ENCODE measurements around the gene FOSL2.
"Not testable (repeated sequence)": the region's sequence is repeated elsewhere in the genome, so short reads cannot be mapped to it uniquely, and the experiment has no call there.

FOSL2 gene

DNA sequence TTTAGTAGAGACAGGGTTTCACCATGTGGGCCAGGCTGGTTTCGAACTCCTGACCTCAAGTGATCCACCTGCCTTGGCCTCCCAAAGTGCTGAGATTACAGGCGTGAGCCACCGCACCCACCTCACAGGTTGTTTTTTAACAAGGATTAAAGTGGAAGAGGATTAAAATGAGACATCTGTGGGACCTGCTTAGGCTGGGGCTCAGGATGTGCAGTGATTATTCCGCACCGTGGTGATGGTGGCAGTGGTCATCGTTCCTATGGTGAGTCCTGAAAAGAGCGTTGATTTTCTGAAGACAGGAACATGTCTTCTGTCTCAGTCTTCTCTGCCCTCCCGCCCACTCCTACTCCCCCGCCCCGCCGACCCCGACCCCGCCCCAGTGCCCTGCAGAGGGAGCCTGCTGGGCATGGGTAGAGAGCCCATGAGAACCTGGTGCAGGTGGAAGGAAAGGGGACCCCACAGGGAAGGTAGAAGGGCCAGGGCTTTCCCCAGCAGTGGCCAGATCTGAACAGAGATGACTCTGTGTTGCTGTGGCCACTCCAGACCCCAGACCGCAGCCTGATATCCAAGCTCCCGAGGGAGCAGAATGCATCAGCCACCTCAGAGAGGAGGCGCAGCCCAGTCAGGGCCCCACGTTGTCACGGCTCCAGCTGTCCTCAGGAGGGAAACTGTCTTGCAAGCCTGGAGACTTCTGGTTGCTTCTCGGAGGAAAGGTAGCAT is 34.5 kb upstream of the FOSL2 start:
- DNase-seq = no peak

DNA sequence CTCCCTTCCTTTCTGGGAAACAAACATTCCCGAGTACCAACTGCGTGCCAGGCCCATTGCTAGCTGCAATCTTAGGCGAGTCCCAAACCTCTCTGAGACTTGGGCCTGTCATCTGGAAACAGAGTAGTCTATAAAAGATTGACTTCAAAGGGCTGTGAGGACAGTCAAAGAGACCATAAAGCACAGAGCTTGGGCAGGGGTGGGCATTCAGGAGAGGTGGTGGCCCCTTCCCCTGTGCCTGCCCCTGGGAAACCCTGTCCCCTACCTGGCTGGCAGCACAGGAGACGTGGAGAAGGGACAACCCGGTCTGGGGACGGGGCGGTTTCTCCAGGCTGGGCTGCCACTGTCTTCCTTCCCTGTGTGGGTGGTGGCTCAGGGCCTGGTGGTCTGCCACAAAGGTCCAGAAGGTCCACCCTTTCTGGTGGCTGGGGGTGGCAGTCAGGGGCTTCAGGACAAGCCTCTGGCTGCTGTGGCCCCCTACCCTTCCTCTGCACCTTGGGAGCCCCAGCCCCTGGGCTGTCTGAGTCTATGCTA is 33.9 kb upstream of the FOSL2 start:
- no peak for DNase-seq

DNA sequence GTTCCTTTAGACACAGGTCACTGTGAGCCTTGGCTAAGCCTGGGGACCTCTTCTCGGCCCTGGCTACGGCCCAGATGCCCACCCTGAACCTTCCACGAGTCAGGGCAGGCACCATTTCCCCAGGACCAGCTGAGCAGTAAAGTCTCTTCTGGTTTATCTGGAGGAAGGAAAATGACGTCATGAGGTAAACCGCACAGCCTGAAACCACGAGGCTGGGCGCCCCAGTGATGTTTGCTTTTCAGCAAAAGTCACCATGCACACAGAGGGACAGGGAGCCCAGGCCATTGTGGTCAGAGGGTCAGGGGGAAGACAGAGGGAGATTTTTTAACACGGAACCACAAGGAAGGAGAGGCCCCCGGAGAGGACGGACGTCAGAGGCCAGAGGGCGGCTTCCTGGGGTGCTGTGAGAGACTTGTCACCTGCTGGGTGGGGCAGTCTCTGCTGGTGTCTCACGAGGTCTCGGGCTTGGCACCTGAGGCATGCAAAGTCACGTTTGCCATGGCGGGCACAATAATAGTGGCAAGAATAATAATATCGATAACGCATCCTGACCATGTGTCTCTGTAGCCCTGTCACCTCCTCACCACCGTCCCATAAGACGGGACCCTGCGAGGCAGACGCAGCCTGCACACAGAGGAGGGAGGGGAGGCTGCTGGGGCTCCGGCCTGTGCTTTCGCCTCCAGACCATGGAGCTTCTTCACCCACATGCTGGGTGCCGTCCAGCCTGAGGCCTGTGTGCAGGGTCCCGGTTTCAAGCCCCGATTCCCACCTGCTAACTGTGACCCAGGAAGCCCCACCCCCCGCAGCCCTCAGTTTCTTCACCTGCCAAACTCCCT is 33.2 kb upstream of the FOSL2 start:
- DNase-seq = no peak

DNA sequence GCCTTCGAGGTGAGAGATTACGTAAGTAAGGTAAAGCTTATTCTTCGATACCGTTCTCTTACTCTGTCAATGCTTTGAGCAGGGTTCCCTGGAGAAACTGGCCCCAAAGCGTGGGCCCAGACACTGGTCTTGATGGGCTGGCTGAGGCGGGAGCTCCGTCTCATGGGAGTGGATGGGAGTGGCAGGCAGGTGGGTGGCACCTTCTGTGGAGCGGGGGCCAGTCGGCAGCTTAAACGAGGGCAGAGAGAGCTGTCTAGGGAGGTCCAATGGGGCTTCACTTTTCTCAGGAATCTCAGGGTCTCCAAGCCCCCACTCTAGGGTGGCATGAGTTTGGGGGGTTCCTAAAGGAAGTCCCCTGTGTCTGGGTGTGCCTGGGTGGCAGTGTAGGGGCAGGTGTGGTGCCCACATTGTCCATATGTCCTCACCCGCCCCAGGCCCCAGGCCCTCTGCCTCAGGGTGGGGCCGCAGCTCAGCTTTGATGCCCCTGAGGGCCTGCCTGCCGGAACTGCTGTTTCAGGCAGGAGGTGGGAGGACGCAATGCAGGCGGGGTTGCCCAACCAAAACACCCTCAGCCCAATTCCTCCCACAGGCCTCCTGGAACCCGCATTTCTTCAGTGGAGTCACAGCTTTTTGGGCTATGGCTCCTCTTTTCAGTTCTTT is 32.5 kb upstream of the FOSL2 start:
- DNase-seq = no peak

DNA sequence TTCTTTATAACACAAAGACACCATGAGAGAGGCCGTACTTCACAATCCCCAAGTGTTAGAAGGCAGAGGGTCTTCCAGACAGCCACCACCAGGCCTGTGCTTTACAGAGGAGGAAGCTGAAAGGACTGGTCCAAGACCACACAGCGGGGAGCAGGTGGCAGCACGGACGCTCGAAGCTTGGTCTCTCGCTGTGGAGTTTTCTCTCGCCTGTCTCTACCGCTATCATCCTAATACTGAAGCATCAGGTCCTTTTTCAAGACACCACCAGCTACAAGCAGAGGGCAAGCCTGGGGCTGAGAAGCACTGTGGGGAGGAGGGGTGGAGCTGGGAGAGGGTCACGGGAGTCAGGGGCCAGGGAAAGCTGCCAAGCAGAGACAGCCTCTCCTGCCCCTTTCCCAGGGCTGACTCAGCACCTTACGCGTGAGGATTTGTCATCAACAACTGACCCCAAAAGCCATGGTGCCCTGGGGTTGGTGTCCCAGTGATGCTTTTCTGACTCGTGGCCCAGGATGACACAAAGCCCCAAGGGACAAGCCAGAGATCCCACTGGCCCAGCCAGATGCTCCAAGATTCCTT is 31.9 kb upstream of the FOSL2 start:
- DNase-seq = no peak

DNA sequence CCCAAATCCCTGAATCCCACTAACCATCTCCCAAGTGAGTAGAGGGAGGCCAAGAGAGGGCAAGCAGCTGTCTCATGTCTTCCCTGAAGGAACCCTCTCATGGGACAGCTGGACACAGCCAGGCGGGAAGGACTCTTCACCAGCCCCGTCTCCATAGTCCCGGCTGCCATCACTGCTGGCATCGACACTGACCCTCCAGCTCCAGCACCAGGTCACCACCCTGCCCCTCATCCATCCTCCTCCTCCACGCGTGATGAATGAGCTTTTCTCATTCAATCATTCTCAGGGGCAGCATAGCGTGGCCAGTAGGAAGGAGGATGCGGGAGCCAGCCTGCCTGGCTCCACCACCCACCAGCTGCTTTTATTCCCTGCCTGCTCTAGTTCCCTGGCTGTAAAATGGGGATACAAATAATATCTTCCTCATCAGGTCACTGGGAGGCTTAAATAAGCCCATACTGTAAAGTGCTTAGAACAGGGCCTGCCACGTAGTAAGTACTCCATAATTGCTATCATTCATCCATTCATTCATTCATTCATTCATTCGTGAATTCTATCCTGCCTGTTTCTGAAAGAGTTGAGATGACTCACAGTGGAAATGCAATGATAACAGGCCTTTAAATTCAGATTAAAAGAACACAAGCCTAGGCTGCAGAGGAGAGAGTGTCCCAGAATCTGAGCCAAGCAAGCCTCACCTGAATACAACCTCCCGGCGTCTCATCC is 30.5 kb upstream of the FOSL2 start:
- no peak for DNase-seq

DNA sequence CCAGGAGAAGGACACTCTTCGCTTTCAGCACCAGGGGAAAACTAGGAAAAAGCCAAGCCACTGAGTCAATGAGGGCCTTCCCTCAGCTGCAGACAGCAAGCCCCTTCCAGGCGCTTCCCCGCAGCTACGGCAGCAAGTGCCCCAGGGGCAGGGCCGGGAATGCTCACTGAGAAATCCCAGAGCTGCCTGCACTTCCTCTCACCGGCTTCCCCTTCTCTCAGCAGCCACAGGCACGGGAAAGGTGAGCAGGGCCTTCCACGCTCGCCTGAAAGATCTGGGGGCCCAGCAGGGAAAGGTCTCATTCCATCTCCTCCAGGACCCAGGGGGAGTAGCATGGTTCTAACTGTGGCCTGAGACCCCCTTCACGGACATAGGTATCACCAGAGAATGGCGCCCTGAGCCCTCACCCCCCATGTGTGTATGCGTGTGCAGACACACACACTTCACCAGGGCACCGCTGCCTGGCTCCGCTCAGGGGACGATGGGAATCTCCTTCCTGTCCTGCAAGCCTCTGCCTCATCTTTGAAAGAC is 29.6 kb upstream of the FOSL2 start:
- DNase-seq = no peak

DNA sequence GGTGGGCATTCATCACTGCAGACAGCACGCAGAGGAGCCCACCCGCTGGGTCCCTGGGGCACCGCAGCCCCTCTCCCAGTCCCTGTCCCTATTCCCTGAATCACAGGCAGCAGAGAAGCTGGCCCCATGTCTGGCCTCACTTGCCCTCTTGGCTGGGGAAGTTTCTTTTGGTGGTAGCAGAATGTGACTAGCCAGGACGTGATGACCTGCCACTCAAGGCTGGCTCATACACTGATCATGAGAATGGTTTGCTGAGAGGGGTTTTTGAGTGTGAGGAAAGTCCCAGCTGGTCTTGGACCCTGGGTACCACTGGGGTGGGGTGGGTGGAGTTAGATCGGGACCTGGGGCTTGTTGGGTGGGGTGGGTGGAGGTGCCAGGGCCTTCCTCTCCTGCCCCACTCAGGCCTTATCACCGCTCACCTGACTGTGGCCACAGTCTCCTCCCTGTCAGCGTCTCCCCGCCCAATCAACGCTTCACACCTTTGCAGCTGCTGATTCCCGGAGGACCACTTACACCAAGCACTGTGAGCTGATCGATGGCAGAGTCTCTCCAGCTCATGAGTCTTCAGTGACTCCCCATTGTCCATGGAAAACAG is 28.9 kb upstream of the FOSL2 start:
- DNase-seq = no peak

DNA sequence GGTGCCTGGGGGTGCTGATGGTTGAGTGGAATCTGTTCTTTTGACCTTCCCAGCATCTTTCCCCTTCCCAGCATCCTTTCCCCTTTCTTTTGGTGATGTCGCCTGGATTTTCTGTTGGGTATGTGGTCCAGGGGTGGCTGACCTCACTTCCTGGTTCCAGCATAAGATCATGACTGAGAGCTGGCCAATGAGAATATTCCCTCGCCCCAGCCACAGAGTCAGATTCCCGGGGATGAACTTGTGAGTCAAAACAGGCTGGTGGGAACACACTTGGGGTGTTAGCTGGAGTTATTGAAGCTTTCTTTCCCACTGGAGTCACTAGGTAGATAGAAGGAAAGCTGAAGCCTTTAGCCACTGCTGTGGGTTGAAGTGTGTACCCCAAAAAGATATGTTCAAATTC is 28.0 kb upstream of the FOSL2 start:
- no peak for DNase-seq

DNA sequence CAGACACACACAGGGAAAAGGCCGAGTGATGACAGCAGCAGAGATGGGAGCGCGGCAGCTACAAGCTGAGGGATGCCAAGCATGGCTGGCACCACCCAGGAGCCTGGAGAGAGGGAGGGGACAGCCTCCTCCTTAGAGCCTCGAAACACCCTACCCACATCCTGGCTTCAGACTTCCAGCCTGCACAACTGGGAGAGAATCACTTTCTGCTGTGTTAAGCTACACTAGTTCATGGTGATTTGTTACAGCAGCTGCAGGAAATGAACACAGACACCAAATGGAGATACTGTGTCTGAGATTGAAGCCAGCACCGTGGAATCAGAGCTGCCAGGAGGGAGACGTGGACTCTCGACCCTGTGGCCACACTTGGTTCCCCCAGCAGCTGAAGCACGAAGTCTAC is 27.5 kb upstream of the FOSL2 start:
- no peak for DNase-seq

DNA sequence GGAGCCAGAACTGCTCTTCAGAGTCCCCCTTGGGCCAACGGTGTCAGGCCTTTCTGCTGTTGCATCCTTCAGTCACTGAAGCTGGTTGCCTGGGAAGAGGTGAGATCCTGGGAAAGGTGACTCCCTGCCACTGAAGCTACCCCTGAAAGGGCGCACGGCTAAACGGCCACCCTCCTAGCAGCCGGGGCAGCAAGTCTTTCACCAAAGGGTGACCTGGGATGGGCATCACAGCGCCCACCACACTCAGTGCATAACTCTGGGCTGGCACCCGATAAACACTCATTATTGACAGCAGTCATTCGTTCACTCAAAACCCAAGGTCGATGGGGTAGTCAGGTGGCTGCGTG is 26.5 kb upstream of the FOSL2 start:
- DNase-seq = no peak

DNA sequence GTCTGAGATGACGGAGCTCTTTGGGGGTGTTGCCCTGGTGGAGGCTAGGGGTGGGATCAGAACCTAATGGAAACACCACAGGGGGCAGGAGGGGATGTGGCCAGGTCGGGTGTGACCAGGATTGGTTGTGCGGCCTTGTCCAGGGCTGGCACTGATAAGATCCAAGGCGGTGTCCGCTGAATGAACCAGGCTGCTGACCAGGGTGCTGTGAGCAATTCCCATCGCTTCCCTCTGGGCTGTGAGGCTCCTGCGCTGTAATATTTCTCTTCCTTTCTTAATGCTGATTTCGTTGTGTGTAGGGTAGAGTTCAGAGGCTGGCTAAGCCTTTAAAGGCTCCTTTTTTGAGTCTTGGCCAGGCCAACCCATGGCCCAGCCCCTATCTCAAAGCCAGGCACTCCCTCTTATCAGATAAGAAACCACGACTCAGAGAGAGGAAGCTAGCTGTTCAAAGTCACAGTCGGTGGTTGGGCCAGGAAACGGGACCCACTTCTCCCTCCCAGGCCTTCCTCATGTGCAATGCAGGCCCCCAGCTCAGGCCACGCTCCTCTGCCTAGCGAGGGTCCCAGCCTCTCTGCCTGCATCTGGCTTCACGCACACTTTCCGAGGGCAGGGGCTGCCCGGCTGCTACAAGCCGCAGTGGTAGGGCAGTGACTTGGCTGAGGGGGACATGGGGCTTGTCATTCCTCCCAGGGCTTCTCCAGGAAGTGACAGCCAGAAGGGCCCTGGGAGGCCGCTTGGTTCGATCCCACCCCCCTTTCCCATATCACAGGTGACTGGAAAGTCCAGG is 26.0 kb upstream of the FOSL2 start:
- no peak for DNase-seq

DNA sequence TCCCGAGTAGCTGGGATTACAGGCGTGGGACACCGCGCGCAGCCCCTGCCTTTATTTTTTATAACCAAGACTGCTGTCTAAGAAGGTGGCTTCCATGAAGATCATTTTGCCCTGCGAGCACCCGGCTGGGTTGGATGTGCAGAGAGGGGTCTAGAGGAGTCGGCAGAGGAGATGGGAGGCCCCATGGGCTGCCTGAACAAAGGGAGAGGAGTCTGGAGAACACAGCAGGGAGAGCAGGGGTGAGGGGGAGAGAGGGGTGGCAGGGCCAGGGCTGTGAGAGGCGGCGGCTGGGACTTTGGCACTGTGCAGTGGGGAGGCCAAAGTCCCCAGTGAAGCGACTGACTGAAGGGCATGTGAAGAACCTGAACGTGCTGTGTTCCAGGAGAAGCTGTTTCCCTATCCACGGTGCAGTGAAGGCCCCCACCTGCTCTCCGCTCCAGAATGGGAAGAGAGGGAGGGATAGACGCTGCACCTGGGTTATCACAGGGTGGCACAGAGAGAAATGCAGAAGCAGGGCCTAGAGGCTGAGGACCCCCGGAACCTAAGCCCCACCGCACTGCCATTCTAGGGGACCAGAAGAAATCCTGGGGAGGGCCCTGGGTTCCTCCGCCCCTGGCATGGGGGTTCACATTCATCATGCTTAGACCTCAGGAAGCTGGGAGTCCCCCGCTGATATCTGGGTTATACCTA is 24.8 kb upstream of the FOSL2 start:
- no peak for DNase-seq

DNA sequence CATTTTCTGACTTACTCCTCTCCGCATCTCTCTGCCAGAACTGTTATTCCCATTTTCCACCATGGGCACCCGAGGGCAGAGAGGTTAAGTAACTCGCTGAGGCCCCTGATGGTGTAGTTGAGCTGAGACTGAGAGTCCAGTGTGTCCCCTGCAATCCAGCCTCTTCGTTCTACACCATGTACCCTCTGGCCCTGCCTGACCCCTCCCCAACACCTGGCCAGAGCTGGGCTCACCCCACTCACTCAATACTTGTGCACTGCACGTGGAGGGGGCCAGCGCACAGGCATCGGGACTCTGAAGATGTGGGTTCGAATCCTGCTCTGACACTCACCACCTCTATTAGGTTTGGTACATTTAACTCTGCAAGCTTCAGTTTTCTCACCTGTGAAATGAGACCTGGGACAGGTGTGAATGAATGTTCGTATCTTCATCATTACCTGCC is 24.3 kb upstream of the FOSL2 start:
- no peak for DNase-seq

DNA sequence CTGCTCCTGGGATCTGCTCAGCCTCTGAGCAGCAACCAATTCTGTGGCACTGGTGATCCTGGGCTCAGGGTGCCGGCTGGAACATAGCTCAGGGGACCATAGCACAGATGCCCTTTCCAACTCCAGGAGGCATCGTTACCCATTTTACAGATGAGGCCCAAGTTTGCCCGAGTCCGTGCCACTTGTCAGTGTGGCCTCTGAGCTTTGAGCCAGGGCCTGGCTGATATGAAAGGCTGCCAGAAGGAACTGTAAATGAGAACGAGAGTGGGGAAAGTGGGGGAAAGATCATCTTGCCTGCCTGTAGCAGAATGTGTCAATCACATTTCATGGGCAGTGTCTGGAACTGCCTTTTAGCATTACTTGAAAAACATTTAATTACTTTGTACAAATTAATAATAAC is 23.3 kb upstream of the FOSL2 start:
- no peak for DNase-seq

DNA sequence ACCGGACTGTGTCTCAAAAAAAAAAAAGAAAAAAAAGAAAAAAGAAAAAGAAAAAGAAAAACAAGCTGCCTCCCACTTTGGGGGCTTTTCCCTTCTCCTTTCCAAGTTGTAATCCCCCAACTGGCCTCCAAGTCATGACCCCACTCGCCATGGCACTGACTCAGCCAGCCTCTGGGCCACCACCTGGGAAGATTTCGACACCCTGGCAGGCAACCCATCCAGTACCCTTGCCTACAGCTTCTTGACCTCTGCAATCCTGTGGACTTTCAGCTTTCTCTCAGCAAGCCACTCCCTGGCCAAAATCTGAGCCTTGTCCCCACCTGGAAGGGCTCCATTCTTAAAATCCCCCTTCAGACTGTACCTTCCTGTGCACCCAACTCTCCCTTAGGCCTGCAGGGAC is 22.3 kb upstream of the FOSL2 start:
- DNase-seq = no peak

DNA sequence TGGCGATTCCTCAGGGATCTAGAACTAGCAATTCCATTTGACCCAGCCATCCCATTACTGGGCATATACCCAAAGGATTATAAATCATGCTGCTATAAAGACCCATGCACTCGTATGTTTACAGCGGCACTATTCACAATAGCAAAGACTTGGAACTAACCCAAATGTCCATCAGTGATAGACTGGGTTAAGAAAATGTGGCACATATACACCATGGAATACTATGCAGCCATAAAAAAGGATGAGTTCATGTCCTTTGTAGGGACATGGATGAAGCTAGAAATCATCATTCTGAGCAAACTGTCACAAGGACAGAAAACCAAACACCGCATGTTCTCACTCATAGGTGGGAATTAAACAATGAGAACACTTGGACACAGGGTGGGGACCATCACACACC is 20.9 kb upstream of the FOSL2 start:
- not testable (repeated sequence) for DNase-seq

DNA sequence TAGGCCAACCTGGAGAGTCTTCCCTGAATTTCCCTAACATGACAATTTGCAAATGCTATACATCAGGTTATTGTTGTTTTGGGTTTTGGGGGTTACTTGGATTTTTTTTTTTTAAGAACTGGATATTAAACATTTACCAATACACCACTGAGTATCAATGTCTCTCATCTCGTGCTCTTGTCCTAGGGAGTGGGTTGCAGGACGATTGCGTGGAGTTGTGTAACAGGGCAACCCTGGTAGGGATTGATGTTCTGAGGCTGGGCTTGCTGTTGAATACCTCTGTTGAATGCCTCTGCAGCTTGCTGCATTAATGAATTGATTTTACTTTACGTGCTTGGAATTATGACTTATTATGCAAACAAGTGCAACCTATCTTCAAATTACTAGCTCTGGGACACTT is 18.8 kb upstream of the FOSL2 start:
- DNase-seq = no peak

DNA sequence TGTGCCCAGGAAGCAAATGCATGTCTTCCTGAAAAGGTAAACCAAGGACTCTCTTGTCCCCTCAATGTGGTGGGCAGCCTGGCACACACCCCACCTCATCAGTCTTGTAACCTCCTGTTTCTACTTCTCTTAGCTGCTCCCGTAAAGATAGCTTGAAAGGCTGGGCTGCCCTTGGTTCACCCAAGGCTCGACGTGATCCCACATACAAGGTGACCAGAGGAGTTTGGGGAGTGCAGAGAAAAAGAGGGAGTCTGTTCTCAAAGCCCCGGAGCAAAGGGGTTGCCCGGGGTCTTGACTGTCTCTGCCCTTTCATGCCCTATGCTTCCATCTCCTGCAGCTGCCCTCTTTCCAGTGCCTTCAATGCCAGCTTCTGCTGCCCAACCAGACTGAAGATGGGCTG is 18.3 kb upstream of the FOSL2 start:
- DNase-seq = no peak

DNA sequence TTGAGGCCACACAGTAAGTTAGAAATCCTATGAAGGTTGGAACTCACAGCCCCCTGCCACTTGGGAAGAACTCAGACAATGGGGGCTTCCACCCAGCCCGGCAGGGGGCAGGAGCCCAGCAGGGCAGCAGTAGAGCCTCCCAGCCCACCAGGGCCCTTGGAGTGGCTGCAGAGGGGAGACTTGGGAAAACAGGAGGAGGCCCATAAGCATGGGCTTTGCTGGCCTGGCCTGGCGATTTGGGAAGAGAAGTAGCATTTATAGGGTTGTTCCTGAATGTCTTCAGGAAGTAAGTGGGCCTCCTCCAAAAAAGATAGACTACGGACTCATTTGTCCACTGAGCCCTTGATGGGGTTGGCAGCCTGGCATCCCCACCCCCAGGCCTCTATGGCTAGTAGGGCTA is 17.4 kb upstream of the FOSL2 start:
- DNase-seq = no peak

All from NCI-H2029 (cell line).